RWPE1 (cell line): ENCODE results near the gene LCN15.
A peak's percentile ranks its signal among the peaks of the same experiment; 100 is the strongest.

Experiments
- CTCF ChIA-PET: fragments of 350-600 bp; sonication (Branson Sonifier 250); formaldehyde crosslinking; extraction: SDS; loops from one replicate; lab custom pipeline; 2021; lab: Yijun Ruan, JAX
- POLR2A ChIA-PET: fragments of 400-600 bp; formaldehyde crosslinking; extraction: SDS; loops from one replicate; lab custom pipeline; 2020; ENCODE audit warnings: antibody characterized with exemption; ENCODE audit not compliant: low non-redundant PET; lab: Yijun Ruan, JAX
- DNase-seq: peaks from one replicate; pipeline ENCODE4 v3.0.0; 2012; ENCODE audit warnings: low spot score
- H3K27ac ChIP-seq: fragments of 450-650 bp; 2 replicates; pipeline ENCODE4 v1.5.1; 2017
- TF ChIP-seq, protein P1 (sequence below): fragments of 450-650 bp; conservative IDR thresholded peaks from 2 replicates; pipeline ENCODE4 v1.5.1; 2017; ENCODE audit warnings: low read depth, mild to moderate bottlenecking

The LCN15 gene

DNA sequence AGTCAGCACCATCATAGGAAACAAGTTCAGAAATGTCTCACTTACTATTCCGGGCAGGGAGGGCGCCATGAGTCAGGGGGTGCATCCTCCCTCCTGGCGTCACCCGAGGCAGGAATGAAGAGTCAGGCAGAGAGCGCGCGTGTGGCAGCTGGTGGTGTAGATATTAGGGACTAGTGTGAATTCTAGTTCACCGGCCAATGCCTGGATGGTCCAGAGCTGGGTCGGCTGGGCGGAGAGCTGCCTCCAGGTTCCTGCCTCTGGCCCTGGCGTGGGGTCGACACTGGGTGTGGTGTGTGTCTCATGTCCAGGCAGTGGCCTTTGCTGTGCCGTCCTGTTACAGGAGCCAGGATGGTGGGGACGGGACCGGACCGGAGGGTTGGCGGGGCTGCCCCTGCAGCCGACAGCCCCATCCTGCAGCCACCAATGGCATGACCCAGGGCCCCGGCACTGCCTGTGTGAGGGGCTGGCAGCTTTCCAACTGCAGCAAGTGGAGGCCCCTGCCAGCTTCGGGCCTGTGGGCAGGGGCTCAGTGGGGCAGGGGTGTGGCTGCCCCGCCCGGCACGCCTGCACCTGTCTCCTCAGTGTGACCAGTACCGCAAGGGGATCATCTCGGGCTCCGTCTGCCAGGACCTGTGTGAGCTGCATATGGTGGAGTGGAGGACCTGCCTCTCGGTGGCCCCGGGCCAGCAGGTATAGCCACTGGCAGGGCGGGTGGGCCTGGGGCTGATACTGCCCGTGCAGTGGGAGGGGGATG, 42.8 kb downstream of the LCN15 start:
- ChIA-PET CTCF (interaction anchor here (0.7 to 5.1 kb wide), 10 partner anchors 8 to 236 kb away, joined by 3 to 25 read pairs (median 4); no protein-coding TSS in a partner anchor), POLR2A (interaction anchor here (0.5 to 1.2 kb wide), 2 partner anchors 35 to 1244 kb away, joined by 3 read pairs; partner anchors contain the start of gene AGPAT2)
- peak; percentile 99 for DNase-seq
- peak overlapping the region; percentile 93 for H3K27ac ChIP-seq
- TF ChIP-seq, protein P1, sequence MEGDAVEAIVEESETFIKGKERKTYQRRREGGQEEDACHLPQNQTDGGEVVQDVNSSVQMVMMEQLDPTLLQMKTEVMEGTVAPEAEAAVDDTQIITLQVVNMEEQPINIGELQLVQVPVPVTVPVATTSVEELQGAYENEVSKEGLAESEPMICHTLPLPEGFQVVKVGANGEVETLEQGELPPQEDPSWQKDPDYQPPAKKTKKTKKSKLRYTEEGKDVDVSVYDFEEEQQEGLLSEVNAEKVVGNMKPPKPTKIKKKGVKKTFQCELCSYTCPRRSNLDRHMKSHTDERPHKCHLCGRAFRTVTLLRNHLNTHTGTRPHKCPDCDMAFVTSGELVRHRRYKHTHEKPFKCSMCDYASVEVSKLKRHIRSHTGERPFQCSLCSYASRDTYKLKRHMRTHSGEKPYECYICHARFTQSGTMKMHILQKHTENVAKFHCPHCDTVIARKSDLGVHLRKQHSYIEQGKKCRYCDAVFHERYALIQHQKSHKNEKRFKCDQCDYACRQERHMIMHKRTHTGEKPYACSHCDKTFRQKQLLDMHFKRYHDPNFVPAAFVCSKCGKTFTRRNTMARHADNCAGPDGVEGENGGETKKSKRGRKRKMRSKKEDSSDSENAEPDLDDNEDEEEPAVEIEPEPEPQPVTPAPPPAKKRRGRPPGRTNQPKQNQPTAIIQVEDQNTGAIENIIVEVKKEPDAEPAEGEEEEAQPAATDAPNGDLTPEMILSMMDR = no peak

DNA sequence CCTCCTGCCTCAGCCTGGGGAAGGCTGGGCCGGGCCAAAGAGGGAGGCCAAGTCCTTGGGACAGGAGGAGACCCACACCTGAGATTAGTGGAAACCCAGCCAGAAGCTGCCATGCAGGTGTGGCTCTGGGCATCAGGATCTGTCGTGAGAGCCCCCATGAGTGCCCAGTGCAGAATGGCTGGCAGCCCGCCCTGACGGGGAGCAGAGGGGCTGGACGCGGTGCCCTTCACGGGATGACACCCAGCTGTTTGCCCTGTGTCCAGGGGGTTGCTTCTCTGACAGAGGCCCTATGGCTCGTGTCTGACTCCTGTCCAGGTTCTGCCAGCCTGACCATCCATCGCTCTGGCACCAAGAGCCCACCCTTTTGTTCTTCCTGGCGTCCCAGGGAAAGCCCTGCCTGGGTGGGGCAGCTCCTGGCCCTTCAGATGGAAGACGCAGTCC, 43.4 kb downstream of the LCN15 start:
- POLR2A ChIA-PET = interaction anchor here (0.5 to 1.2 kb wide), 2 partner anchors 34 to 1244 kb away, joined by 3 read pairs; partner anchors contain the start of gene AGPAT2
- no peak for DNase-seq
- H3K27ac ChIP-seq = peak overlapping the region; percentile 93
- TF ChIP-seq, protein P1 = no peak
- CTCF ChIA-PET = interaction anchor here (0.9 to 5.1 kb wide), 6 partner anchors 16 to 77 kb away, joined by 3 to 25 read pairs (median 7); no protein-coding TSS in a partner anchor

DNA sequence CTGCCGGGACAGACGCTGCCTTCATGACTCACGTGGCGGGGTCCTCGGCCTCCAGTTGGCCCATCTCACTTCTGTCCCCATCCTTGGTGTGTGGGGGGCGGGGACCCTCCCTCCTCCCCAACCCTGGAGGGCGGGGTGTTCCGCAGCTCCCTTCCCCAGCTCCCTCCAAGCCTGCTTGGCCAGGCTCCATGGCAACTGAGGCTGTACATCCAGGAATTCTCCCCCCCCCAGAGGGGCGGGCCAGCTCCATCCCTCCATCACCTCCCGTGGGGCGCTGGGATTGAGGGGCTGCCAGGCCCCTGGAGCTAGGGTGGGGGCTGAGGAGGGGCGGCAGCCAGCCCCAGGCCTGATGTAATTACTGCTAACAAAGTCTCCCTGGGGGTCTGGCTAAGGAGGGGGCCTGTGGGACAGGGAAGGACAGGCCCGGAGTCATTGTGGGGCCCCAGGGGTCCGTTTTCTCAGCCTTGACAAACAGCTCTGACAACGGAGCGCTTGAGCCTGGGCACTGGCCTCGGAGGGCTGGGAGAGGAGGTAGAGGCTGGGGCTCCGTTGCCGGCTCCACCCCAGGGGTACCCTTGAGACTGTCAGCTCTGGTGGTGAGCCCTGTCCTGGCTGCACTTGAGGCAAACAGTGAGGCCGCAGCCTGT, 43.9 kb downstream of the LCN15 start:
- DNase-seq = no peak
- ChIA-PET POLR2A (interaction anchor here (0.8 to 1.2 kb wide), 2 partner anchors 33 to 34 kb away, joined by 3 to 5 read pairs; partner anchors contain the start of gene AGPAT2), CTCF (interaction anchor here (0.6 to 5.1 kb wide), 6 partner anchors 15 to 481 kb away, joined by 3 to 25 read pairs (median 7); no protein-coding TSS in a partner anchor)
- H3K27ac ChIP-seq = peak overlapping the region; percentile 93
- TF ChIP-seq, protein P1 = no peak

GRCh38 chr9:136719195-136719880, 45.0 kb downstream of the LCN15 start:
- peak overlapping the region; percentile 93; the same call in 1 of the 2 replicates for H3K27ac ChIP-seq

DNA sequence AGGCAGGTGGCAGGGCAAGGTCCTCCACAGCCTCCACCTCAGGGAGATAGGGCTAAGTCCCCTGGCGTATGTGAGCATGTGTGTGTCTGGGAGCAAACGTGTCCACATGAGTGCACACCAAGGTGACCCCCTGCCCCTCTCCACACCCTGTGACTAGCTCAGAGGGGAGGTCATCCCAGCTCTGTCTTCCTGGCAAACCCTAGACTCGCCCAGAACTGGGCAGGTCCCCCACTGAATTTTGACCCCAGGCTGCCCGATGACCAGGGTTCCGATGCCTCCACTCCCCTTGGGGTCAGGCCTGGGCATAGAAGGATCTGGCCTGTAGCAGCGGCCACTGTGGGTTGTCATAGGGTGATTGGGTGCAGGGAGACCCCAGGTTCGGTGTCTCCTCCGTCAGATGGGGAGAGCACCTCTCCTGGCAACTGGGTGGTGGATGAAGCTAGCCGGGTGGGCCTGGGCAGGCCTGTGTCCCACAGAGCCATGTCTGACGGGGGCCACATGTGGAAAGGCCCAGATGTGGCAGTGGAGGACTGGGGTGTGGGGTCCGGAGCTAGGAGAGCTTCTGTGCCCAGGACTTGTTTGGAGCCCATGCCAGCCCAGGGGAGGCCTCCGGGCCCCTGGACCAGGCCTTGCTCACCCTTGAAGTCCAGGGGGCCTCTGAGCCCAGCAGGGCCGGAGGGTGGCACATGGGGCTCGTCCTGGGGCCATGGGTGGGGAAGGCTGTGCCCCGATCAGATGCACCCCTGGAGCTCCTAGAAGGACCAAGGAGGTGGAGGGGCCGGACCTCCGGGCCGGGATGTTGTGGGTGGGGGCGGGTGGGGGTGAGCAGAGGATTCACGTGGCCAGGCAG, 45.7 kb downstream of the LCN15 start:
- no peak overlapping the region for H3K27ac ChIP-seq
- TF ChIP-seq, protein P1 = no peak
- CTCF ChIA-PET = interaction anchor here (0.6 to 1.2 kb wide), 3 partner anchors 53 to 364 kb away, joined by 4 read pairs; no protein-coding TSS in a partner anchor
- no peak for DNase-seq
- POLR2A ChIA-PET = no interaction called here

More at GRCh38 chr9:136719195-136719880, 45.0 kb downstream of the LCN15 start:
- ChIA-PET CTCF (interaction anchor here (0.5 to 5.1 kb wide), 4 partner anchors 47 to 269 kb away, joined by 3 to 25 read pairs (median 4); no protein-coding TSS in a partner anchor), POLR2A (interaction anchor here (0.8 kb wide), 1 partner anchor 33 kb away, joined by 5 read pairs; no protein-coding TSS in a partner anchor)
- no peak for DNase-seq
- TF ChIP-seq, protein P1 = no peak
